ENCODE results near the gene ZNF91.
"Not testable (repeated sequence)": the region's sequence is repeated elsewhere in the genome, so short reads cannot be mapped to it uniquely, and the experiment has no call there.

Gene ZNF91

GRCh38 chr19:23305555-23305954, 89.7 kb downstream of the ZNF91 start:
- H3K4me3 ChIP-seq (ENCODE audit: control insufficient read depth, low read depth, low read length): no peak overlapping the region
- no peak for DNase-seq (ENCODE audit: low read depth)
- TF ChIP-seq CTCF (conservative IDR thresholded peaks at IDR 0.05; ENCODE audit: control insufficient read depth, insufficient read depth, low read depth, low read length): no peak

GRCh38 chr19:23304238-23304637, 91.0 kb downstream of the ZNF91 start:
- no peak for DNase-seq (ENCODE audit: low read depth)
- H3K4me3 ChIP-seq (ENCODE audit: control insufficient read depth, low read depth, low read length): no peak overlapping the region
- TF ChIP-seq CTCF (conservative IDR thresholded peaks at IDR 0.05; ENCODE audit: control insufficient read depth, insufficient read depth, low read depth, low read length): no peak

- no peak overlapping the region for H3K4me3 ChIP-seq (ENCODE audit: control insufficient read depth, low read depth, low read length)
- no peak for TF ChIP-seq CTCF (conservative IDR thresholded peaks at IDR 0.05; ENCODE audit: control insufficient read depth, insufficient read depth, low read depth, low read length)
- no peak for DNase-seq (ENCODE audit: low read depth)
Observed at GRCh38 chr19:23294141-23294540, 101.1 kb downstream of the ZNF91 start.

GRCh38 chr19:23289966-23290365, 105.3 kb downstream of the ZNF91 start:
- DNase-seq (ENCODE audit: low read depth); H3K4me3 ChIP-seq (ENCODE audit: control insufficient read depth, low read depth, low read length): not testable (repeated sequence)

Measured in fibroblast of mammary gland (primary cell).